NCI-H146 treated with DMSO at 0.1 percent for 48 hours (cell line): ENCODE measurements around the gene PRR12.
A peak's percentile ranks its signal among the peaks of the same experiment; 100 is the strongest.

Experiments used
- DNase-seq: peaks from one replicate; lab custom pipeline; 2025; ENCODE audit not compliant: unreplicated experiment; lab: John Stamatoyannopoulos, UW

The PRR12 gene

DNA sequence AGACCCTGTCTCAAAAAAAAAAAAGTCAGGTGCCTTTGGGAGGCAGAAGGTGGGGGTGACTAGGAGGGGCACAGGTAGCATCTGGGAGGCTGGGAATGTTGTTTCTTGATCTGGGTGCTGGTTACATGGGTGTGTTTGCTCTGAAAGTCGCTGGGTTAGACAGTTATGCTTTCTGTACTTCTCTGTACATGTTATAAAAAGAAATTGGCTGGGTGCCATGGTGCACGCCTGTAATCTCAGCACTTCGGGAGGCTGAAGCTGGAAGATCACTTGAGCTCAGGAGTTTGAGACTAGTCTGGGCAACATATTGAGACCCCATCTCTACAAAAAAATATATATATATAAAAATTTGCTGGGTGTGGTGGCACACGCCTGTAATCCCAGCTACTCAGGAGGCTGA lies 25.7 kb upstream of the PRR12 start:
- DNase-seq, result no peak

DNA sequence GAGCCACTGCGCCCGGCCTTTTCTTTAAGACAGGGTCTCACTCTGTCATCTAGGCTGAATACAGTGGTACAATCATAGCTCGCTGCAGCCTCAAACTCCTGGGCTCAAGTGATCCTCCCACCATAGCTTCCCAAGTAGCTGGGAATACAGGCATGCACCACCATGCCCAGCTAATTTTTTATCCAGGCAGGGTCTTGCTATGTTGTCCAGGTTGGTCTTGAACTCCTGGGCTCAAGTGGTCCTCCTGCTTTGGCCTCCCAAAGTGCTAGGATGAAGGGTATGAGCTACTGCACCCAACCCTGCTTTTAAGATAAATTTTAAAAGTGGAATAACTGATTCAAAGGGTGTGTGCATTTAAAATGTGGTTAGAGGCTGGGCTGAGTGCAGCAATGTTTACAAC lies 24.7 kb upstream of the PRR12 start:
- no peak for DNase-seq

DNA sequence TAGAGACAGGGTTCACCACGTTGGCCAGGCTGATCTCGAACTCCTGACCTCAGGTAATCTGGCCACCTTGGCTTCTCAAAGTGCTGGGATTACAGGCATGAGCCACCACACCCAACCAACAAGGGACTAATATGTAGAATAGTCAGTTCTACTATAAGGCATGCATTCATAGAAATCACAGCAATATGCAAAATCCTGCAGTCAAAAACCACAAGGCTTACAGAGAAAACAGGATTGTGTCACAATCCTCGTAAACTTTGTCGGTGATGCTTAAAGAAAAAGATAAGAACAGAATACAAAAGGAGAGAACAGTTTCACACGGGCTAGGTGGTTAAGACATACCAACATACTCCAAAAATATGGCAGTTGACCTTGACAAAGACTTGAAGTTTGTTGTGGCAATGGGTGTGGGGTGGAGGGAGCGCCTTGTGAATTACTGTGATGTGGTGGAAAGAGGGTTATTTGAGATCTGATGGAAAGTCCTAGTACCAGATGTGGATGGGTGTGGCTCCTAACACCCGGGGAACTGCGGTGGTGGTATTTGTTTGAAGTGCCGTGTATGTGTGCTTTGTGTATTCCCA lies 23.0 kb upstream of the PRR12 start:
- DNase-seq, result no peak

DNA sequence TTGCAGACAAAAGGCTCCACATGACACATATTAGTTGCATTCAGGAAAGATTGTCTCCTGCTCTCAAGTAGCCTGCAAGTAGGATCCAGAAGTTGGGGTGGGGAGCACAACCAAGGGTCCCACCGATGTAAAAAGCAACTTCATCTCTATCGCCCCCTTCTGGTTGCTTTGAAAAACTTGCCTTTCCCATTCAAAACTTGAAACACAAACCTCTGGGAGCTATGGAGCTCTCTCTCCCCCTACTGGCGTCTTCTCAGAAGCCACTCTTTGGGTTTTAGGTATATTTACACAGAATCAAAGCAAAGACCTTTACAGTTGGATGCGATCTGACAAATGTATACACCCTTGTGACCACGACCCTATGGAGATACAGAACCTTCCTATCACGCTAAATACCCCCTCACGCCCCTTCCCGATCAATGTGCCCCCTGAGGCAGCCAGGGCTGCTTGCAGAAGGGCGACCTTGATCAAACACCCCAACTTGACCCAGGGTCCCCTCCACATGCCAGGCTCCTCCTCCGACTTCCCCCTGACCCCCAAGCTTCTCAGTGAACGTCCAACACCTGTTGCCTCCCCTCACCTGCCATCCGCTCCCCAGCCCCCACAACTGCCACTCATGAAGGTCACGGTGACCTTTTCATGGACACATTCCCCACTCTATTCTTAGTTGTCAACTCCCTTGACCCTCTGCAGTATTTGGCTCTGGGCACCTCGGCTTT lies 20.7 kb upstream of the PRR12 start:
- DNase-seq, result peak; percentile 82

DNA sequence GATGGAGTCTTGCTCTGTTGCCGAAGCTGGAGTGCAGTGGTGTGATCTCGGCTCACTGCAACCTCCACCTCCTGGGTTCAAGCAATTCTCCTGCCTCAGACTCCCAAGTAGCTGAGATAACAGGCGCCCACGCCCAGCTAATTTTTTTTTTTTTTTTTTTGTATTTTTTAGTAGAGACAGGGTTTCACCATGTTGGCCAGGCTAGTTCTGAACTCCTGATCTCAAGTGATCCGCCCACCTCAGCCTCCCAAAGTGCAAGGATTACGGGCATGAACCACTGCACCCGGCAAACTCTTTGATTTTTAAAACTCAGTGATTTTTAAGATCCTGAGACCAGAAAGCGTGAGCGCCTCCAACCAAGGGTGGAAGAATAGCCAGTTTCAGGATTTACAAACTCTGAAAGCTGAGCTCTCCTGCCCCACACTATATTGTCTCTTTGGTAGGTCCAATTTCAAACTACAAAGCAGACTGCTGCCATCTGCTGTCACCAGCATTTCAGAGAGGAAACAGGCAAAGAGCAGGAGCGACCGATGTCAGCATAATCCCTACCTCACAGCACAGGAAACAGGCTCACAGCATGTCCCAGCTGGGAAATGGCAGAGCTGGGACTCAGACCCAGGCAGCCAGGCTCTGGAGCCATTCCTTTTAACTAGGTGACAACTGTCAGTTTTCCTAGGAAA lies 19.8 kb upstream of the PRR12 start:
- DNase-seq, result no peak

DNA sequence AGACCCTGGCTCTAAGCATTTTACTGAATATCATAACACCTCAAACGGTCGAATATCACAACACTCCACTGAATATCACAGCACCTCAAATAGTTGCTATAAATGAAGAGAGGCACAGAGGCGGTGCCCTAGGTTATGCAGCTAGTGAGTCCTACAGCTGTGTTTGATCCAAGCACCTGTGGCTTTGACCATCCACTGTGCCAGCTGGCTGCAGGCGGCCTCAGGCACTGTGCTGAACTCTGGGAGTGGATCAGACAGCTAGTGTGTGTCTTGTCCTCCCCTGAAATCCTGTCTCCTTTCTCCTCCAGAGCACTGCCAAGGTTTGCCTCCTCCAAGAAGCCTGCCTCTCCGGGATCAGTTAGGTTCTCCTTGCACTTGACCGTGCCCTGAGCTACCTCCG lies 18.0 kb upstream of the PRR12 start:
- no peak for DNase-seq

DNA sequence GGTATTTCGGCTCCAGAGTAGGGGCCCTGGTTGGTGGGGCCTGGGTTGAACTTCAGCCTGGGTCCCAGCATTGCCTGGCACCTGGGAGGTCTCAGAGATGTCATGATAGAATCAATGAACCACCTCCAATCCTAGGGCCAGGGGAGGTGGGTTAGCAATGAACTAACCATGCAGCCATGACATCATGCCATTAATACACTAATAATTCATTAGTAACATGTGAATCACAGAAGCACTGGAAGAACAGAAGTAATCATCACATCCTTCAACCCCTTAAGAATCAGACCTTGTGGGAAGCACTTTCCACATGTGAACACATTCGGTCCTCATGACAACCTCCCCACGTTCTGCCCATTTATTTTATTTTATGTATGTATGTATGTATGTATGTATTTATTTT lies 17.6 kb upstream of the PRR12 start:
- no peak for DNase-seq

DNA sequence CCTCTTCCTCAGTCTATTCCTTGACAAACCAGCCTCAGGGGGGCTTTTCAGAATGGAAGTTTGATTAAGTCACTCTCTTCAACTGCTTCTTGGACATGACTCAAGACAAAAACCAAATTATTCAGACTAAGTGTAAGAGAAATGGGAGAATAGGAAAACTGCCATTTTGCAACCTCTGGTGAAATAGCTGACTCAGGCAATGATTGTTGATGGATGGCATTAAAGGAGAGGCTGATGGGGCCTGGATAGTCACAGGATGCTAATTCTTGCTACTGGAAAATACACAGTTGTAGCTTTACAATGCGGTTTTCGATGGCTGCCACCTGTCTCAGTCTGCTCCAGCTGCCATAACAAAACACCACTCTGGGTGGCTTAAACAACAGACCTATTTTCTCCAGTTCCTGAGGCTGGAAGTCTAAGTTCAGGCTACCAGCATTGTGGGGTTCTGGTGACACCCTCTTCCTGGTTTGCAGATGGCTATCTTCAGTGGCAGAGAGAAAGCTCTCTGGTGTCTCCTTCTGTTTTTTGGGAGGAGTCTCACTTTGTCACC lies 16.7 kb upstream of the PRR12 start:
- no peak for DNase-seq

DNA sequence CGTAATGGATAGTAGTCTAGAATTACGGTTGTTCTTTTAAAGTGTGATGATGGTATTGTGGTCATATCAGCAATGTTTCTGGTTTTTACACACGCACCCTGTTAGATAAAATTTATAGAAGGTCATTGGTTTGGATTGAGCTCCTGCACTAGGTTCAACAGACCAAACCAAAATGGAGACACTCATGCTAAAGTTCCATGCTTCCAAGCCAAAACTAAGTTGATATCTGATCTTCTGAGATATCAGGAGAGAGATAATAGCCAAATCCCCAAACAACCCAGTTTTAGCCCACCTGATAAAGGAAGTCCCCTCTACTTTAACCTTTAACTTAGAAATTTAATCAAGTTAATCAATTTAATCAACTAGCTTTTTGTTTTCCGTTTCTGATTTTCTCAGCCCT lies 11.8 kb upstream of the PRR12 start:
- no peak for DNase-seq

DNA sequence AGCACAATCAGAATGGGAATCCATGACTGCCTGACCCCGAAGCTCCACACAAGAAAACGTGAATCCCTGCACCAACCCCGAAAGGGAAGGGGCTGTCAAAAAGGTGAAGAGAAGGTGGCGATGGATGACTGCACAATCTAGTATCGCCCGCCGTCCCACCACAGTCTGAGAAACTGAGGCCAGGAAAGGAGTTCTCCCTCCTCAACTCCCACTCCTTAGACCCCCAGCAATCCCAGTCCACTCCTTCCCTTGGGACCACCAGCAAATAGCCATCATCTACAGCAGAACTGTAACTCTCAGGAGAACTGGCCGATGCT lies 11.1 kb upstream of the PRR12 start:
- DNase-seq, result no peak

DNA sequence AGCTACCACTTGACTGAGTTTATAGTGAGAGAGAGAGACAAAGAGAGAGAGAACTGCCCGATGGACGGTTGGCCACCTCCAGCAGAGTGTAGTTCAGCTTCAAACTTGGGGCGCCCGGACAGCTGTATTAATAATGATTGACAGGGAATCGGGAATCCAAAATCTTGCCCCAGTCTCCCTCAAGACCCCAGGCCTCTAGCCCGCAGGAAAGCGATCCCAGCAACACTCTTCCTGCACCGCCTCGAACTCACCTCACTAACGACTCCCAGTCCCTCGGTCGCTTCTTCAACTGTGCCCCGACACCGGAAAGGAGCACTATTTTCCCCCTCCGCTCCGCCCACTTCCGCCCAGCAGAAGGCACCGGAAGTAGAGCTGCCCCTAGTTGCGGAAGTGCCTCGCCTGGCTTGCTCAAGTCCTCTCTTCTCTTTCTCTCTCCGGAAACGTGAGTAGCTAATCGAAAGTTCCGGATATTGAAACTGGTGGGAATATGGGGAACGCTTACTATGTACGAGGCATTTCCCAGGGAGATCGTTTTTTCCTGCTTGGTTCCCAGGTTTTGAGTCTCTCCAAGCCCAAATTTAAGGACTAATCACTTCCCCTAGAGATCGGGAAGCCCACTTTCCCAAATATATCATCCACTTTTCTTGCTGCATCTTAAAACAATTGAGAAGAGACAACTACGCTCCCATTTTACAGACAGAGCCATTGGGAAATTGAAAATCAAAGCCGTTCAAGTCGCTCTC lies 10.5 kb upstream of the PRR12 start, which contains the start of gene NOSIP:
Gene NOSIP (minus strand): TSS at position 293 of the 743 bp plus-strand sequence. CDS start 19,865 bp downstream, outside the sequence.
- peak; percentile 94 for DNase-seq

DNA sequence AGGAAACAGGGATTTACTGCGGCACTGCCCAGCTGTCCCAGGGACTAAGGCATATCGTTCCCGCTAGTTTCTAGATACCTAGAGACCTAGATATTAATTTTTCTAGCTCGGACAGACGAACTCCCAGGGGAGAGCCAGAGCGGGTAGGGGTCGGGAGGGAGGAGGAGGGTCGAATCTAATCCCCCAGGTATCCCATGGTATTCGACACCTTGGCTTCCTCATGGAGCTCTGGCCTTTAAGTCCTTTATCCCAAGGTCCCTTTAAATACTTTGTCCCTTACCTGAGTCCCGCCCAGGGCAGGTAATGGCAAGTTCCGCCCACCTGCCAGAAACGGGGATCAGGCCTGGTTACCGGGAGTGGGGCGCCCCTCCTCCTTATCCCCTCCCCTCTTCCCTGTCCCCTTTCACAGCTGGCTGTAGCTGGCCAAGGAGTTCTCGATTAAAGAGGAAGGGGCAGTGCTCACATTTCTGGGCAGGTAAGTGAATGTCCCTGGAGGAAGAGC lies 9.9 kb upstream of the PRR12 start, which contains the start of gene PRRG2:
Gene PRRG2 (plus strand): TSS at position 310 of the 502 bp plus-strand sequence. CDS start 1,904 bp downstream, outside the sequence.
- DNase-seq, result no peak

DNA sequence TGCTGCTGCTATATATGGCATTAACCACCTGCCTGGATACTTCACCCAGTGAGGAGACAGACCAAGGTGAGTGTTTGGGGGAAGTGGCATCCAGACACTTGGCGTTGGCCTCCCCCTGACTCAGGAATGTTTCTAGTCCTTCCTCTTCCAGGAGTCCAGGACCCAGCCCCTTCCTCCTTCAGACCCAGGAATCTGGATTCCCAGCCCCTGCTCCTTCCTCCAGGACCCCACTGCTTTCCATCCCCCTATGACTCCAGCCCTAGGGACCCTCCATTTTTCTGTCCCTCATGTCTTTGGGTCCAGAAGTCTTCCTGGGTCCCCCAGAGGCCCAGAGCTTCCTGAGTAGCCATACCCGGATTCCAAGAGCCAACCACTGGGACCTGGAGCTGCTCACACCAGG lies 7.7 kb upstream of the PRR12 start:
- no peak for DNase-seq

DNA sequence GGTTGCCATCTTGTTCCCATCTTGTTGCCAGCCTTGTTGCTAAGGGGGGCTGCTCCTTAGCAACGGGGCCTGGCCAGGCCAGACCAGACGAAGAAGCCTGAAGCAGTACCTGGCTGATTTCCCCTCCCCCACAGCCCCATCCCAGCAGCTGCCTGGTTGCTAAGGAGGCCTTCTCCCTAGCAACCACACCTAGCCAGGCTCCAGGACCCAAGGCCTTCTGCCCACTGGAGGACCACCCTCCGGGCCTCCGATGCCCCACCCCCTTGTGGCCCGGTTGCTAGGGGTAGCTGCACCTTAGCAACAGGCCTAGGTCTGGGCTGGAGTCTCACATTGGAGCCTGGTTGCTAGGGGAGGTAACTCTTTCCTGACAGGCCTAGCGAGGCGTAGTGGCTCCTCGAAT lies 6.0 kb upstream of the PRR12 start:
- no peak for DNase-seq

DNA sequence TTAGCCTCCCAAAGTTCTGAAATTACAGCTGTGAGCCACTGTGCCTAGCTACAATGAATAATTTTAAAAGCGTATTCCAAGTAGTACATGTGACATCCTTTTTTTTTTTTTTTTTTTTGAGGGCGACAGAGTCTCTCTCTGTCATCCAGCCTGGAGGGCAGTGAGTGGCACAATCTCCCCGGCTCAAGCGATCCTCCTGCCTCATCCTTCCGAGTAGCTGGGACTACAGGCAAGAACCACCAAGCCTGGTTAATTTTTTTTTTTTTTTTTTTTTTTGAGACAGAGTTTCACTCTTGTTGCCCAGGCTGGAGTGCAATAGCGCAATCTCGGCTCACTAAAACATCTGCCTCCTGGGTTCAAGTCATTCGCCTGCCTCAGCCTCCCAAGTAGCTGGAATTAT lies 3.8 kb upstream of the PRR12 start:
- no peak for DNase-seq

DNA sequence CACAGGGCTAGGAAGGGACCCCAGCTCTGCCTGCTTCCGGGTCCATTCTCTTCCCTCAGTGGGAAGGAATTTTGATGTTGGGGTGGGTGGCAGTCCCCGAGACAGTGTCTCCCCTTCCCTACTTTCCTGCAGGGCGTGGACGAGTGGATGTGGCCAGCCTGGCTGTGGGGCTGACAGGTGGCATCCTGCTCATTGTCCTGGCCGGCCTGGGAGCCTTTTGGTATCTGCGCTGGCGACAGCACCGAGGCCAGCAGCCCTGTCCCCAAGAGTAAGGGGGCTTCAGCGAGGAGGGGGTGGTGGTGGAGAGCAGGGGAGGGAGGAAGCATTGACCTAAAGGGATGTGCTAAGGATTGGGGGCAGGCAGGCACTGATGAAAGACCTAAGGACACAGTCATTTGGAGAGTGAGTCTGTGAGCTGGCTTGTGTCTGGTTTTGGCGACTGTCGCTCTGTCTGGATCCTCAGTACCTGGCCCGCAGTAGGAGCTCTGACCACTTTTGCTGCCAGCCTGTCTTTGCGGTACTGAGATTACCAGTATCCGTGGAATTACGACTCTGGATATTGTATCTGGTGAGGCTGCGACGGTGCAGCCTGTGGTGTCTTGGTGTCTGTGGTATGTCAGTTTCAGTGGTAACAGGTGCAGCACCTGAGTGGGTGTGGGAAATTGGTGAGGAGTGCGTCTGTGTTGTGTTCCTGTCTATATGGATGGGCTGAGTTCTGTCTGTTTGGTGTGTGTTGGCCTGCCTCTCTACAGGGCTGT lies 2.4 kb upstream of the PRR12 start:
- DNase-seq, result no peak

DNA sequence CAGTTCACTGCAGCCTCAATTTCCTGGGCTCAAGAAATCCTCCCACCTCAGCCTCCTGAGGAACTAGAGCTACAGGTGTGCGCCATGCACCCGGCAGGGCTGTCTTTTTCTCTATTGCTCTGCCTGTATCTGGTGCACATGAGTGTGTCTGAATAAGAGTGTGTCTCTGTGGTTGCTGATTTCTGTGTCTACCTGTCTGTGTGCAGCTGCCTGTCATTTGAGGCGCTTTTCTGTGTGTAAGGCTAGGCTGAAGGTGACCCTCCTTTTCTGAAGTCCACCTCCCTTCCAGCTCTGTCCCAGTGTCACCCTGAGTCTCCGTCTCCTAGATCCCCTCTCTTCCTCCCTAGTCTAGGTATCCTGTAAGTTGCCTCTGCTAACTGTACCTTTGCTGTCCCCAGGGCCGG lies 1.5 kb upstream of the PRR12 start:
- DNase-seq, result no peak

DNA sequence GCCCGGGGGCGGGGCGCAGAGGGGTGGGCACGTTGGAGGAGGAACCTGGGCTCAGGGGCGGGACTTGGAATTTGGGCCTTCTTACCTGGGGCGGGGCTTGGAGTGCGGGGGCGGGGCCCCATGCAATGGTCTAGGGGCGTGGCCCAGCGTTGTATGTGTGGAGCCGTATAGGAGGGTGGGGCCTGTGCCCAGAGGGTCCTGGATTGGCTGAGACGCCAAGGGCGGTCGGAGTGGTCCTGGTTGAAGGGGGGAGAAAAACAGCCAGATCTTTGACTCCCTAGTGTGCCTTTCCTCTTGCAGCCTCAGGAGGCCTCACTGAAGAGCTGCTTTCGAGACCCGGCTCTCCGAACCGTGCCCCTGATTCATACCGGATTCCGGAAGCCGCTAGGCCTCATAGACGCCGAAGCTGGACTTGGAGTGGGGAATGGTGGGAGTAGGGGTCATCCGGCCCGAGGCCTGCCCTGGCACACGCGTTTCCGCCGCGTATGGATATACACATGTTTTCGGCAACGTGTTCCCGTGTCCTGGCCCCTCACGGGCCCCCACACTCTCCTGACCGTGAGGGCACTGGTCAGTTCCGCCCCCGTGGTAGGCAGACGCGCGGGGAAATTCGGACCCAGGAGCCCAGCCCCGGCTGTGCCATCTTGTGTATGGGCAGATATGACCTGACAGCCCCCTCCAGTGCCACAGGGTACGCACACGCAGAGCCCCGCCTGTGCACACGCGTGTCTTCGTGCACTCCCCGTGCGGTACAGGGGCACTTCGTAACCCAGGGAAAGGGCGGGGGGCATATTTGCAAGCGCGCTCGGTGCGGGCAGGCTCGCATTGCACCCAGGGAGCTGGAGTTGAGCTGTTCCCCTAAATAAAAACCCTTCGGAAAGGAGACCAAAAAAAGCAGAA lies 661 bp upstream of the PRR12 start:
- peak; percentile 97 for DNase-seq

DNA sequence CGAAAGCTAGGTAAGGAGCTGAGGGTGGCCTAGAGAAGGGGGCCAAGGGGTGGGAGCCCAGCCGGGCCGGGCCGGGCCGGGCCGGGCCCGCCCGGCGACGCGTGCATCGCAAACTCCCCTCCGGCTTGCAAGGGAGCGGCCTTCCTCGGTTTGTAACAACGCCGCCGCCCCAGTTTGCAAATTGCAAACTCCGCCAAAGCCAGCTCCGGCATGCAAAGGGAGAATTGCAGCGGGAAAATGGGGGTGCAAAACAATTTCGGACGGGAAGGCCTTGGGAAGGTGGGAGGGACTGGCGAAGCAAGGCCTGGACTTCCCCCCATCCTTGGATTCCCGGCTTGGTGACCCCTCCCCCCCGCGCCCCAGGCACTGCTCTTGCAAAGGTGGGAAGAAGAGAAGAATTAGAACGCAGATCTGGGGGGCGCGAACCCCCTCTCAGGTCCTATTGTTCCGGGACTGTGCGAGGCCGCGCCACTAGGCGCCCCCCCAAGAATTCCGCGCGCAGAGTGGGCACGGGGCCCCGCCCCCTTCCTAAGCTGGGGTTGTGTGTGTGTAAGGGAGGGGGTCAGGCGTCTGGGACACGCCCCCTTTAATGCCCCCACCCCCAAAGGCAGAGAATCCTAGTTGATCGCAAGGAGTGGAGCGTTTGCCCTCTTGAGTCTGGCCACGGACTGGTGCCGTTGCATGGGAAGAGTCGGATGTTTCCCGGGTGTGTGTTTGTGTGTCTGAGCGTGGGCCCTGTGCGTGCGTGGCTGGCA lies 926 bp downstream of the PRR12 start:
- DNase-seq, result no peak
